ENCODE data around the gene UNC5A.
A peak's percentile ranks its signal among the peaks of the same experiment; 100 is the strongest.

The UNC5A gene

GRCh38 chr5:176810081-176810597 lies at the start of gene UNC5A:
Gene UNC5A (plus strand): TSS chr5:176810559. CDS start chr5:176810751, 192 bp downstream.
- DNase-seq, result peak; percentile 55

- DNase-seq, result no peak
These were observed 48.6 kb upstream of the UNC5A start for GRCh38 chr5:176761755-176762154.

- no peak for DNase-seq
These were observed 47.9 kb upstream of the UNC5A start for GRCh38 chr5:176762489-176762888.

GRCh38 chr5:176765687-176766086 lies 44.7 kb upstream of the UNC5A start:
- no peak for DNase-seq

GRCh38 chr5:176768174-176768970 lies 42.0 kb upstream of the UNC5A start:
- no peak for DNase-seq

- DNase-seq, result no peak
These were observed 40.4 kb upstream of the UNC5A start for GRCh38 chr5:176769911-176770310.

GRCh38 chr5:176770431-176770830 lies 39.9 kb upstream of the UNC5A start:
- DNase-seq, result no peak

- no peak for DNase-seq
These were observed 39.1 kb upstream of the UNC5A start for GRCh38 chr5:176771102-176771845.

- DNase-seq, result no peak
These were observed 37.8 kb upstream of the UNC5A start for GRCh38 chr5:176772271-176773210.

- DNase-seq, result no peak
These were observed 36.8 kb upstream of the UNC5A start for GRCh38 chr5:176773408-176774035.

- no peak for DNase-seq
These were observed 35.9 kb upstream of the UNC5A start for GRCh38 chr5:176774216-176775171.

- DNase-seq, result no peak
These were observed 35.0 kb upstream of the UNC5A start for GRCh38 chr5:176775409-176775808.

GRCh38 chr5:176776141-176776865 lies 34.1 kb upstream of the UNC5A start:
- no peak for DNase-seq

- DNase-seq, result no peak
These were observed 33.4 kb upstream of the UNC5A start for GRCh38 chr5:176776916-176777315.

- no peak for DNase-seq
These were observed 31.4 kb upstream of the UNC5A start for GRCh38 chr5:176778921-176779465.

- no peak for DNase-seq
These were observed 30.8 kb upstream of the UNC5A start for GRCh38 chr5:176779537-176779936.

- no peak for DNase-seq
These were observed 29.9 kb upstream of the UNC5A start for GRCh38 chr5:176780176-176781053.

- no peak for DNase-seq
These were observed 29.3 kb upstream of the UNC5A start for GRCh38 chr5:176781054-176781375.
